ENCODE data around the gene CRTAC1.
A peak's percentile ranks its signal among the peaks of the same experiment; 100 is the strongest.

Gene CRTAC1

DNA sequence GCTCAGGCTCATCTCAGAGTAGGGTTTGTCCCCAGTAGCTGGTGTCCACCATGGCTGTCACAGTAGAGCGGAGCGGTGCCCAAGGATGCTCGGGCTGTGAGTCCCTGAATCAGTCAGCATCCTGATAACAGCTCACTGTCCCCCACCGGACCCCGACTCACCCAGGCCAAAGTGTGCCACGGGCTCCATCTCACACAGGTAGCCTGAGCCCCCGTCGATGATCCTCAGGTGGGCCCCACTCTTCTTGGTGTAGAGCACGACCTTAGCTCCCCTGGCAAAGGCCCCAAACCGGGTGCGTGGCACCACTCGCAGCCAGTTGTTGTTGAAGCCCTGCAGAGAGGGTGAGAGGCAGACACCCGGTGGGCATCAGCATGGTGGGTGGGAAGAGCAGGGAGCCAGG, 135.3 kb downstream of the CRTAC1 start:
- DNase-seq, result no peak

DNA sequence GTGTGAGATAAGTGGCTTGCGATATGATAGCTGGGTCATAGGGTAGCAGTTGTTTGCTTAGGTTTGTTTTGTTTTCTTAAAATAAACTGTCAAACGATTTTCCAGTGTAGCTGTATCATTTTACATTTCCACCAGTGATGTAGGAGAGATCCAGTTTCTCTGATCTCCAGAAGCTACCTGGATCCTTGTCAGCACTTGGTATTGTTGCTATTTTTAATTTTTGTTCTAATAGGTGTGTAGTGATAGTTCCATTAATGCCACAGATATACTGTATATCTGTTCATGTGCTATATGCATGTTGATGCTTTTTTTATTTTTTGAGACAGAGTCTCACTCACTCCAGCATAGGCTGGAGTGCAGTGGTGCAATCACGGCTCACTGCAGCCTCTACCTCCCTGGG, 136.3 kb downstream of the CRTAC1 start:
- no peak for DNase-seq

DNA sequence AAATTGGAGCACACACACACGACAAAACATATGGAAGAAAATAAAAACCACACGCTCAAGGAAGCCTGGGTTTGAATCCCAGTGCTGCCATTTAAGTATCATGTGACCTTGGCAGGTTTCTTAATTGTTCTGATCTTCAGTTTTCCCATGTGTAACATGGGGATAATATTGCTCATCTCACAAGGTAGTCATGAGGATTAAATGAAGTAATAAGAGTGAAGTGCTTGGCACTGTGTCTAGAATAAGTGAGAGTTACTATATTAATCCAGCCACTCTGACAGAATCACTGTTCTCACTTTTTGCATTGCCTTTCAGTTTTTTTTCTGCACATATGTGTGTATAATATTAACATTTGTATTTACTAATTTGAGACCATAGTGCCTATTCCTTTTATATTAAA, 137.5 kb downstream of the CRTAC1 start:
- no peak for DNase-seq

DNA sequence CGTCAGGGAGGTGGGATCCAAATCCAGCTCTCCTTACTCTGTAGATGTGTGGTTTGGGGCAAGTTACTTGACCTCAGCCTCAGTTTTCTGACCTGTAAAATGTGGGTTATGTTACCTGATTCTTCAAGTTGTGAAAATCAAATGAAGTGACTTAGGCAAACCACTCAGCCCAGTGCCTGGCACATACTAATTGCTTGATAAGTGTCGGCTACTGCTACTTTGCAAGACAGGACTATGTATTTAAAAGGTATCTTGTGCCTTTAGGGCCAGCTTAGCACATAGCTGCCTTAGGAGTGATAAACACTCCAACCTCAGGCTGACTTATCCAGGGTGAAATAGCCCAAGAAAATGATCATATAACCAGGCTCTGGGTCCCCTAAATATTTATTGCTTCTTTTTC, 137.9 kb downstream of the CRTAC1 start:
- no peak for DNase-seq

DNA sequence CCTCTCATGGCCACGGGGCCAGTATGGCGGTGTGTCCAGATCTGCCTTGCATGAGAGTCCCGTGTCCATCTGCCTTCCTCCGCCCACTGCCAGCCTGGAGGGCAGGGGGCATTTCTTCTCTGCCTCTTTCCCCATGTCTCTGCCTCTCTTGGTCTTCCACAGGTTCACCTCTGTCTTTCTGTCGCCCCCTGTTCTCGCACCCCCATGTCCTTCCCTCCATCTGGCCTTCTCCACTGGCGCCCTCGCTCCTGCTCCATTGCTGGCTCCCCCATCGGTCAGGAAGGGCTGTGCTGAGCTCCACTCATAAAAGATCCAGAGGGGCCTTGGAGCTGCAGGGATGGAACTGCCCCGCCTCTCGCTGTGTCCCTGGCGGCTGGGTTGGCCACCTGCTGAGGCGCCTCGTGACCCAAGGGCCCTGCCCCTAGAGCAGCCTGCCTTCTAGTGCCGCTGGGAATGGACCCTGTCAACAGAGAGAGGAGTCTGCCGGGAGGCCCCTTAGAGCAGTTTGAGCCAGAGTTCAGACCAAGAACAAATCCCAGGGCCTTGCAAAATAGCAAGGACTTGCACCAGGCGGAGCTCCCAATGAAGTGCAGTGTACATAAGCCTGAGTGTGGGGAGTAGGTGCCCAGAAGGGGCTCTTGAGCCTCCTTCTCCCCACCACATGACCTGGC, 138.8 kb downstream of the CRTAC1 start:
- no peak for DNase-seq

DNA sequence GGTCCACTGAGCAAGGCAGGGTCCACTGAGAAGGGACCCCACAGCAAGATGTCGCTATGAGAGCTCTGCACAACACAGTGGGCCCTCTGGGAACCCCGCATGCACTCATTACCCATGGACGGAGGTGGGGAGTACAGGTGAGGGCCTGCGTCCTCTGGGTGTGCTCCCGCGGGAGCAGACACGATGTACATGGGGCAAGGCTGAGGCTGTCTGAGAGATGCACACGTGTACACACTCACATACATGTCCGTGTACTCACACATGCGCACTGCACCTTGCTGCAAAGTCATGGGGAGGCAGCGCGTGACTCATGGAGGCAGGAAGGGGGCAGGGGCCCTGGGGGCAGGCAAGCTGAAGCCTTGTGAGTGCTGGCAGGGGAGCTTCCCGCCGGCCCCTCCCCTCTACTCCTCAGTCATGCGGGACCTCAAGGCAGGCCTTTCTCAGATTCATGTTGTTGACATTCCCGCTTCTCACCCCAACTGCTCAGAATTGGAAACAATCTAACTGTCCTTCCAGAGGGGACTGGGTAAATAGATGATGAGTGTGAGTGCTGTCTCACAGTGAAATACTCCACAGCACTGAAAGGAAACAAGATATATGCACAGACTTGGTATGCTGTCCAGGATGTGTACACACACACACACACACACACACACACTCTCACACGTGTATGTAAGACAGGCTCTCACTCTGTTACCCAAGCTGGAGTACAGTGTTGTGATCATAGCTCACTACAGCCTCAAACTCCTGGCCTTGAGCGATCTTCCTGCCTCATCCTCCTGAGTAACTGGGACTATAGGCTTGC, 140.8 kb downstream of the CRTAC1 start:
- DNase-seq, result no peak

DNA sequence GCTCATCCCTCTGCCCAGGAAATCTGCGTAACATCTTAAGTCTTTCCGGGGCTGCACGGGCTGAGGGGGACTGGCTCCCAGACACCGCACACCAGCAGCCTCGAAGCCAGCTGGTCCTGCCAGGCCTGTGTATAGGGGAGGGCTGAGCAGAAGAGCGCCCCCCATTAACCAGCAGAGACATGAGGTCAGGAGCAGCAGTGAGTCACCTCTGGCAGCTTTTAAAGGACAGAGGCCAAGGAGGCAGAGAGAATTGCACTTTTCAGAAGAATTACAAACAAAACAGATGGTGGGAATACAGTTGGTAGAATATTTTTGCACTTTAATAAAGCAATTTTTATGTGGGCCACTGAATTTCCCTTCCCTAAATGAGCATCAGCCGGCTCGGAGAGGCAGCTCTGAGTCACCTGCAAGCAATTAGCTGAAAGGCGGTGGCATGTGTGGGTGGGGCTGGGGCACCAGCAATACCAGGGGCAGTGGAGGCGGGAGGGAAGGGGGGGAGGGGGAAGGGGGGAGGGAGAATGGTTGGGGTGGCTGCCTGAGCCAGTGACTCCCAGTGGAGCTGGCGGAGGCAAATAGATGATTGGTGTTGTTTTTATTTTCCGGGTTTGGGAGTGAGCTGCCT, 141.7 kb downstream of the CRTAC1 start:
- DNase-seq, result no peak

DNA sequence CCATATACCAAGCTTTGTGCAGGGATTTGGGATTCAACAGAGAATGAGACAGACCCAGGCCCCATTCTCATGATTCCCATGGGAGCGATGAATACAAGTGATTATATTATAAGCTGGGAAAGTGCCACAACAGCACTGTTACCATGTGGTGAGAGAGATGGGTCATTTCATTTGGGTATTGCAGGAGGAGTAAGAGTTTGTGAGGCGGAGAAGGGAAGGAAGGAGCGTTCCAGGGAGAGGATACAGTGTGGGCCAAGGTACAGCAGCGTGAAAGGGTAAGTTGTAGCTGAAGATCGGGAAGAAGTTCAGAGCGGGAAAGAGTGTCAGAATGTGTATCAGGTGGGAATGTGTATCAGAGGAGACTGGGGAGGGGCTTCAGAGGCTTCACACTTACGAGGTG, 142.3 kb downstream of the CRTAC1 start:
- no peak for DNase-seq

DNA sequence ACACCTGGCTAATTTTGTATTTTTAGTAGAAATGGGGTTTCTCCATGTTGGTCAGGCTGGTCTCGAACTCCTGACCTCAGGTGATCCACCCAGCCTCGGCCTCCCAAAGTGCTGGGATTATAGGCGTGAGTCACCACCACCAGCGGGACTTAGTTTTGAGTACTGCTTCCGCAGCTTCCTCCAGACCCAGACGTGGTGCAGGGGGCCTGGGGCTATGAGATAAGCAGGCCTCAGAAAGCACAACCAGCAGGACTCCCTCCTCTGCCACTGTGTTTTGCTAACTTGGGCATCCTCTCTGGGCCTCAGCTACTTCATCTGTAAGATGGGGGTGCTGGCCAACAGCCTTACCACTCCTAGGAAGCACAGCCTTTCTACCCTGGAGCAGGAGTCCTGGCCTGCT, 143.0 kb downstream of the CRTAC1 start:
- DNase-seq, result peak; percentile 31

DNA sequence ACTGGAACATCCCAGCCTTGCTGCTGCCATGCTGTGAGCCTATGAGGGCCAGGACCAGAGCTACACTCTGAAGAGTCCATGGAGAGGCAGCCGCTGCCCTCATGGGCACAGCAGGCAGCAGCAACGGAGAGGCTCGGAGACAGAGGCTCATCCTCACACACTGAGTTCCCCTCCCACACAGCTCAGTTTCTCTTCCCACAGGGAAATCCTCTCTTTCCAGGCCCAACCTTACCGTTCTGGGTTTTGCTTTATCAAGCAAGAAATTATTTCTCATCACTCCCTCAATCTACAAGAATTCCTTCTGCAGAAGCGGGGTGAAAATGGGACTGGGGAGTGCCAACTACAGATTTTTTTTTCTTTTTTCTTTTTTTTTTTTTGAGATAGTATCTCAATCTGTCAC, 144.1 kb downstream of the CRTAC1 start:
- DNase-seq, result no peak

DNA sequence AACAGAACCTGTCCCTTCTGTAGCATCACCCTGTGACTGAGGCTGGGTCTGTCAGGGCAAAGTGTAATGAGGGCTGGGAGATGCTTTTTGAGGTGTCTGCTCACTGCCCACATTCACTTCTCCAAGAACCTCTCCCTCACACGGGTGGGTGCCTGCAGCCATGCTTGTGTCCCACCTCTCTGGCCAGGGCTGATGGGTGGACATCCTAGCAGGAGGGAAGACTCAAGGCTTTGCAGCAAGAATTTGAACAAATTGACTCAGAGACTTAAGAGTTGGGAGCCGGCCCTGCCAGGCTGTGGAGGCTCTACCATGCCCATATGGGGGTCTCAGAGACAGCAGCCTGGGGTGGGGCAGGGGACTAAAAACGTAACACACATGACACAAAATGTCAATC, 147.3 kb downstream of the CRTAC1 start:
- DNase-seq, result no peak

DNA sequence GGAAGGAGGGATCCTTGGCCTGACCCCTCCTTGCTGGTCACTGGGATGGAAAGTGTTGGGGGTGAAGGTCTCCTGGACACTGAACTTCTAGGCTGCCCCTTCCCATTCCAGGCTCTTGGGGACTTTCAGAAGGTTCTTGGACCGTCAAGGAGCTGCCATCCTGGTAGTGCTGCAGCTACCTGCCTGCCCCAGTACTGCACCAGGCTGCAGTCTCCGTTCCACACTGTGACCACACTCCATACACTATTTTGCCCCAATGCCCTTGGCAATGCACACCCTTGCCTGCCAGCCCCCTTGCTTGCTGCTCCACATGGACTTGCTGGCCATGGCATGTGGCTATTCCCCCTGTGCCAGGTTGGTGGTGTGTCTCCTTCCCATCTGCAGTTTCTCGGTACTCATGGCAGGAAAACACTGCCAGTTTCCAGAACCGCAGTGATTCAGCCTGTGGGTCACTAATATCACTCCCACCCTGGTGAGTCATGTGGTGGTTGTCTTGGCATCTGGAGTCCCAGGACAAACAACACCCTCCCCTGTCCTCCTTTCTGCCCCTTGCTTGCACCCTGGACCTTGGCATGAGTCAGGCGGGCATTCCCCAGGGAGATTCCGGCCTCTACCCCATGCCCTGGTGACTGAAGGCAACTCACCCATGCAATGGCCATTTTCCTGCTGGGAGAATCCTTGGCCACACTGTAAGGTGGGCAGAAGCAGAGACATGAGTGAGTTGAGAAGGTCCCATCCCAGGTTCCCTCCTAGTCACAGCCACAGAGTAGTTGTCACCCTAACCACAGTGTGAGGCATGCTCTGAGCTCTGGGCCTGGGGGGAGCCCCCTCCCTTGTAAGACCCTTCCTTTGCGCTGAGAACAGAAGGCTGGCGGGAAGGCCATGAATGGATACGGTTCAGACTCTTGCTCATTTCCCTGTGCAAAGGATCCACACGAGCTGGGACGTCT, 148.0 kb downstream of the CRTAC1 start:
- DNase-seq, result no peak

DNA sequence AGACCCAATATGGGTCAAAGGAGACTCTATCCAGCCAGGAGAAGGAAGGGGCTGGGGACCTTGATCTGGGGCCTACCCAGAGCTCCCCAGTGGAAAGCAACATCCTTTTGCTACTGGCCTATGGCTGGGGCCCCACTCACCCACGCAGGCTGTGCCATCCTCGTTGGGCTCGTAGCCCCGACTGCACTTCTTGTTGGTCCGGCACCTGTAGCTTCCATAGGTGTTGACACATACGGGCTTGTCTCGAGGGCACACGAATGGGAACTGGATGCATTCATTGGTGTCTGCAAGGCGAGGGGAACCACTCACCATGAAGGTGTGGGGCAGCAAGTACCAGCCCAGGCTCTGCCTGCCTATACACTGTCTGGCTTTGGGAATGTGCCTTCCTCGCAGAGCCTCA, 150.3 kb downstream of the CRTAC1 start:
- DNase-seq, result no peak

DNA sequence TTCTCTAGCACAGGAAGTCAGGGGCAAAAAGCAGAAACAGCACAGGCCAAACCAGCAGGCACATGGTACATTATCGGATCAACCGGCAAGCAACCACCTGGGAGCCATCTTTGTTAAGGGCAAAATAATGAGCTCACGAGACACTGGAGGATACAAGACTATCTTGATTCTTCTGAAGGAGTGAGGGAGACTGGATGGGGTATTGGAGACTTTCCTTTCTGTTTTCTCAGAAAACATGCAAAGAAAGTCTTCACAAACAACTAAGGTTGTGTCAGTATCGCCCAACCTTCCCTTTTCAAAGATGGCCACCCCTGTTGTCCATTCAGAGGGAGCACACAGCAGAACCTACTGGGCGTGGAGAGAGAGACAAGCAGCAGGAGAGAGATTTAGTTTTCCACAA, 151.2 kb downstream of the CRTAC1 start:
- peak; percentile 51 for DNase-seq

DNA sequence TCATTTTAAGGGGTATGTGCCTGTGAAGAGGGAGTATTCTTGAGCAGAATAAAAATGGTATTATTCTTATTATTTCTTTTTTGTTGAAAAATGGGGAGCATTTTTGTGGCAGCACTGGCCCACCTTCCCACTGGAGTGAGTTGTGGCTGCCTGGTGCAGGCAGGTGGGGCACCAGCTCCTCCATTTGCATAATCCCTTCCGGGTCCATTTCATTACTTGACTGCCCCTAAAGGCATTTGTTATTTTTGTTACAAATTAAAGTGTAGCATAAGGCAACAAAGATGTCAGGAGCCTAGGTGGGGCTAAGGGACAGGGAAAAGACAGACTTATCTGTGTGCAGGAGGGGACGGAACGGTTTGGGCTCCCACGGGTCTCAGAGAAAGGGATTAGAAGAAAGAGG, 154.0 kb downstream of the CRTAC1 start:
- DNase-seq, result no peak

DNA sequence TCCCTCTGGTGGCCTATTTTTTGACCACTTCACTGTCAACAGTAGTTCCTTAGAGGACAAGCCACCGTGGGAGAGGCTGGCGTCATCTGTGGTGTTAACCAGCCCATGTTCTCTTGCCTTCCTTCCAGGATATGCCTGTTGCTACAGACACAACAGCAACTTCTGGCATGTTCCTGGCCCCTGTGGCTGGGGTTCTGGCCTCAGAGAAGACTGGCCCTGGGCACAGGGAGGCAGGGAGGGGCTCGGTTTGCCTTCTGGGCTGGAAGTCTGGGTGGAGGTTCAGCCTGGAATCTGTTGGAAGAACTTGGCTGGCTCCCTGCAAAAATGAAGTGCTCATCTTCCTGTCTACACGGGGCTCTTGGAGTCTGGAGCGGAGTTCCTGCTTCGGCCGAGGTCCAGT, 155.0 kb downstream of the CRTAC1 start:
- no peak for DNase-seq

DNA sequence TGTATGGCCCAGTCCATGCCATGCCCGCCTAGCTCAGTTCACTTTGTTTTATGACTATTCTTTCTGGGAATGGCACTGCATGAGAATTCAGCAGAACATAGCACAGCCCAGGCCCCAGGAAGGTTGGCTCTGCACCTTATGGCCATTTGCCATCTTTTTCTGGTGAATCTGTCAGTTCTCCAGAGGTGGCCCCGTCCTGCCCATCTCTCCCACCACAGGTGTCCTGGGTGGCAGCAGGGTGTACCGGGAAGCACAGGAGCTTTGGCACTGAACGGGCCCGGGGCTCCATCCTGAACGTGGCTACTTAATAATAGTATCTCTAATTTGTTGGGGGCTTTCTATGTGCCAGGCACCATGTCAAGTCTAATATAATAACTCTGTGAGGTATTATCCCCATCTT, 156.1 kb downstream of the CRTAC1 start:
- no peak for DNase-seq

DNA sequence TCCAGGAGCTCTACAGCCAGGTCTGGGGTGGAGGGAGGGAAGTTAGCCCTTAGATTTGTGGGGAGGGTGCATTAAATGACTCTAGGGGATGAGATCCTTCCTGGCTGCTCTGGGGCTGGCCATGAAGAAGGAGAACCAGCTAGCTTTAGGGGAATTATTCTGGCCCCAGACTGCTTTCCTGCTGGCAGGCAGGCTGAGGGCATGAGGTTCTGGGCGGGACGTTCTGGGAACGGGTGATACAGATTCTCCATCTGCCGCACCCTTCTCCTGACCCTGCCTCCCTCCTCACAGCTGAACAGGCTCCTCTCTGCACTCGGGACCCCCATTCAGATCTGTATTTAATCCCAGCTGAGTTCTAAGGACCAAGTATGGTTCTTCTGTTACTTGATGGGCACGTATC, 156.9 kb downstream of the CRTAC1 start:
- DNase-seq, result no peak

DNA sequence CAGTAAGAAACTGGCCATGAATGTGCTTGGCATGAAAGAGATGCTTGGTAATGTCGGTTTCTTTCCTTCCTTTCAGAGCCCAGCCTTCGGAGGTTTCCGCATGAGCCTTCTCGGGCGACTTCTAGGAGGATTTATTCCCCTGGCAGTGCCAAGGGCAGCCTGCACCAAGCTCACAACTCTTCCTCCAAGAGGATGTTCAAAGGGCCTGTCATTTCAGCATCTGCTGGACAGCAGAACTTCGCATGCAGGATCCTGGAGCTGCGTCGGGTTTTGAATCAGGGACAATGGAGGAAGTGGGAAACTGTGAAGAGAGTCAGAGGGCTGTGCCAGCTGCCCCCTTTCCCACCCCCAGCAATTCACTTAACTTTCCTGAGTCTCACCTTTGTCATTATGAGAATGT, 159.4 kb downstream of the CRTAC1 start:
- no peak for DNase-seq

DNA sequence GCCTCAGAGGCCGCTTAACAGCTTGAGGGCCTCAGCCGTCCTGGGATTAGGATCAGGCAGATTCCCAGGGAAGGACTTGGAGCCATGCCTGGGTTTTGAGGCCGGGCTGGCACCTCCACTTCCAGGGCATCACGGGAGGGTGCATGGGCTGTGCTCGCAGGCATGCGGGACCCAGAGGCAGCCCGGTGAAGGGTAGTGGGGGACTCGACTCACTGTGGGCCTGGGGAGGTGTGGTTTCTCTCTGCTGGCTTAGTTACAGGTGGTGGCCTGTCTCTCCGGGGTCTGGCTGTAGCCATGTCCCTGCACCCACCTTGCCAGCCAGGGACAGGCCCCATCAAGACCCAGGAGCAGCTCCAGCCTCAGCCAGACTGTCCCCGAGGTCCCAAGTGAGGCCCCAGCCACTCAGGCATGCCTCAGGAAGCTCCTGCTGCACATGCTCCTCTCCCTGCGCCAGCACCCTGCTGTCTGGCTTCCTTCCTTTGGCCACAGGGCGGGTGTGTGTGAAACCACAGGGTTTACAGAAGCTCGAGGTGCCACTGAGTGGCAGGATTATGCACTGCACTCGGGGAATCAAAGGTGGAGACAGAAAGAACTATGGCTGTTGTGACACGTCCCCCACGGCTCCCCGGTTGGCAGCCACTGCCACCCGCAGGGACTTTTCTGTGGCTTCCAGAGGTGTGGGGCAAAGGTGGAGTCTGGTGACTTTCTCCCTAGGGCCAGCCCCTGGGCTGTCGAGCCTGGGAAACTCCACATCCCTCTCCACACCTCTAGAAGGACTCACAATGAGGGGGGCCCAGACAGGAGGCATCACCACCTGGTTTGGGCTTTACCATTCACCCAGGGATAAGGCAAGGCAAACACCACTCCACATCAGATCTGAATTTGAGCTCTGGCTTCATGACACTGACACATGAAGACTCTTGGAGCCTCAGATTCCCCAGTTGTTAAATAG, 161.1 kb downstream of the CRTAC1 start:
- peak; percentile 94 for DNase-seq

DNA sequence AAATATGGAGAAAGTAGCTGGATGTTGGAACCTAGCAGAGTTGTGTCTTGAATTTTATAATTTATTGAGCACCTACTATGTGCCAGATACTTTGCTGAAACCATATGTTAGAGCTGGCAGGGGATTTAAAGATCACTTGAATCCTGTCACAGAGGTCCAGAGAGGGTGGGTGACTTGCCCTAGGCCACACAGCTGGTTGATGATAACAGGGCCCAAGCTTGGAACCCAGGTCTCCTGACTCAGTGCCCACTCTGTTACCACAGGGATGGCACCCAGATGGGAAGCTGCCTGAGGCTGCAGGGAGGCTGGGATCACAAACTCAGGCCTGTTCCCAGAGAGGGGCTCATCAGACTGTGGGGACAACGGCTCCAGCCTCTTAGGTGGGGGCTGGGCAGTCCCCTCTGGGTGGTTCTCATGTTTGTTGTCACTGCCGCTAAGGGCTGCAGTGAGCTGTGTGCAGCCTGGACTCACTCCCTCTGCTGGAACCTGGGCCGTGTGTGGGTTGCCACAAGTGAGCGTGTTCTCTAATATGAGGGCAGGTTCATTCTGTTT, 162.2 kb downstream of the CRTAC1 start:
- no peak for DNase-seq
